ENCODE measurements around the gene CFAP70. TPM values are rescaled to one million over a fixed set of nuclear protein-coding genes. Genes with fewer than 3 reads are reported as not detected.
A peak's percentile ranks its signal among the peaks of the same experiment; 100 is the strongest.
"Not testable (repeated sequence)": the region's sequence is repeated elsewhere in the genome, so short reads cannot be mapped to it uniquely, and the experiment has no call there.

The CFAP70 gene
- total RNA-seq = 3.6 TPM

GRCh38 chr10:73358331-73359279 lies at the start of gene CFAP70:
Gene CFAP70 (minus strand): TSS chr10:73358864. CDS start chr10:73354796, 4,068 bp downstream.
- DNase-seq (ENCODE audit: low spot score) = peak; percentile 96

- no peak for DNase-seq (ENCODE audit: low spot score)
Measured at GRCh38 chr10:73408061-73408460, 49.4 kb upstream of the CFAP70 start.

GRCh38 chr10:73407495-73407894 lies 48.8 kb upstream of the CFAP70 start:
- DNase-seq (ENCODE audit: low spot score) = no peak

GRCh38 chr10:73406846-73407245 lies 48.2 kb upstream of the CFAP70 start:
- DNase-seq (ENCODE audit: low spot score) = no peak

- no peak for DNase-seq (ENCODE audit: low spot score)
Measured at GRCh38 chr10:73405556-73405955, 46.9 kb upstream of the CFAP70 start.

GRCh38 chr10:73404690-73405089 lies 46.0 kb upstream of the CFAP70 start:
- no peak for DNase-seq (ENCODE audit: low spot score)

GRCh38 chr10:73401636-73402035 lies 43.0 kb upstream of the CFAP70 start:
- no peak for DNase-seq (ENCODE audit: low spot score)

- DNase-seq (ENCODE audit: low spot score) = no peak
Measured at GRCh38 chr10:73399063-73399462, 40.4 kb upstream of the CFAP70 start.

- DNase-seq (ENCODE audit: low spot score) = no peak
Measured at GRCh38 chr10:73398024-73398423, 39.4 kb upstream of the CFAP70 start.

GRCh38 chr10:73394325-73394724 lies 35.7 kb upstream of the CFAP70 start:
- not testable (repeated sequence) for DNase-seq (ENCODE audit: low spot score)

GRCh38 chr10:73388228-73388627 lies 29.6 kb upstream of the CFAP70 start:
- DNase-seq (ENCODE audit: low spot score) = no peak

- DNase-seq (ENCODE audit: low spot score) = no peak
Measured at GRCh38 chr10:73386583-73386982, 27.9 kb upstream of the CFAP70 start.

GRCh38 chr10:73379064-73379748 lies 20.5 kb upstream of the CFAP70 start:
- DNase-seq (ENCODE audit: low spot score) = no peak

GRCh38 chr10:73376679-73377078 lies 18.0 kb upstream of the CFAP70 start:
- DNase-seq (ENCODE audit: low spot score) = no peak

- DNase-seq (ENCODE audit: low spot score) = no peak
Measured at GRCh38 chr10:73368238-73368637, 9.6 kb upstream of the CFAP70 start.

- no peak for DNase-seq (ENCODE audit: low spot score)
Measured at GRCh38 chr10:73366381-73367298, 8.0 kb upstream of the CFAP70 start.

GRCh38 chr10:73364964-73365363 lies 6.3 kb upstream of the CFAP70 start:
- DNase-seq (ENCODE audit: low spot score) = no peak

GRCh38 chr10:73359492-73359891 lies 828 bp upstream of the CFAP70 start:
- DNase-seq (ENCODE audit: low spot score) = no peak

GRCh38 chr10:73357821-73358220 lies 843 bp downstream of the CFAP70 start:
- no peak for DNase-seq (ENCODE audit: low spot score)

GRCh38 chr10:73357166-73357565 lies 1.5 kb downstream of the CFAP70 start:
- no peak for DNase-seq (ENCODE audit: low spot score)

- no peak for DNase-seq (ENCODE audit: low spot score)
Measured at GRCh38 chr10:73344269-73344668, 14.4 kb downstream of the CFAP70 start.

- no peak for DNase-seq (ENCODE audit: low spot score)
Measured at GRCh38 chr10:73340121-73340520, 18.5 kb downstream of the CFAP70 start.

Measured in mucosa of gallbladder (tissue), 1 donor.